Ascending aorta (tissue), 2 donors: ENCODE data around the gene IFNAR1. TPM values are rescaled to one million over a fixed set of nuclear protein-coding genes. Genes with fewer than 3 reads are reported as not detected.
A peak's percentile ranks its signal among the peaks of the same experiment; 100 is the strongest.

Source experiments
- DNase-seq, 2 donors: peaks; one replicate each; pipeline ENCODE4 v3.0.0-alpha.2; 2019; ENCODE audit warnings: low spot score in 2 of 2
- H3K27ac ChIP-seq, 2 donors: fragments of 200-600 bp; sonication (generic); one replicate each; pipeline ENCODE4 v1.5.1; 2016 to 2017; ENCODE audit warnings: mild to moderate bottlenecking in 1 of 2
- H3K27me3 ChIP-seq: fragments of 200-600 bp; sonication (generic); one replicate; pipeline ENCODE4 v1.5.1; 2017
- H3K36me3 ChIP-seq, 2 donors: fragments of 200-600 bp; sonication (generic); one replicate each; pipeline ENCODE4 v1.5.1; 2016
- H3K4me1 ChIP-seq, 2 donors: fragments of 200-600 bp; sonication (generic); one replicate each; pipeline ENCODE4 v1.5.1; 2016 to 2017; ENCODE audit warnings: mild to moderate bottlenecking in 1 of 2
- H3K4me3 ChIP-seq, 2 donors: fragments of 200-600 bp; sonication (generic); one replicate each; pipeline ENCODE4 v1.5.1; 2016 to 2017; ENCODE audit warnings: mild to moderate bottlenecking in 1 of 2
- H3K9me3 ChIP-seq, 2 donors: fragments of 200-600 bp; sonication (generic); one replicate each; pipeline ENCODE4 v1.5.1; 2016
- CTCF ChIP-seq, 3 experiments: fragments of 200-600 bp in 2 of 3; fragments of 450-650 bp in 1 of 3; sonication (generic) in 2 of 3; IDR thresholded peaks; one replicate each; pipeline ENCODE4 v1.5.1; 2016 to 2019; ENCODE audit warnings: antibody characterized with exemption in 3 of 3, mild to moderate bottlenecking in 1 of 3, moderate library complexity in 1 of 3
- intact Hi-C: fragments of 100-400 bp; cut with DNase I; formaldehyde crosslinking; loops from one replicate; pipeline ENCODE4 v1.15.1; 2023
- total RNA-seq: library from RNA; depleted of rRNA; stranded (reverse); fragments of >200 nt; gene quantifications from one replicate; pipeline ENCODE4 v1.1.0, GENCODE V29; 2016

IFNAR1 gene
- total RNA-seq, 1 donor from 2014 or later, result 25.9 TPM

- Histone ChIP-seq H3K36me3 (peaks cover 14 to 40% of the 10 kb centered on the region in 2 donors), H3K4me3 (no peak overlapping the region), H3K27me3 (no peaks in the 10 kb centered on the region), H3K4me1 (peaks cover 0 to 14% of the 10 kb centered on the region in 2 donors), H3K9me3 (no peaks in the 10 kb centered on the region), H3K27ac (peak overlapping the region; percentile 40 to 76)
- no peak for TF ChIP-seq CTCF (IDR thresholded peaks at IDR 0.05)
- intact Hi-C loops, result no loop called here
- DNase-seq, result no peak
Observed at GRCh38 chr21:33286076-33286475, 38.7 kb upstream of the IFNAR1 start.

GRCh38 chr21:33286600-33287456, 37.9 kb upstream of the IFNAR1 start:
- DNase-seq, result no peak
- Histone ChIP-seq H3K27ac (peak overlapping the region; percentile 40 to 76), H3K27me3 (no peaks in the 10 kb centered on the region), H3K4me3 (no peak overlapping the region), H3K36me3 (peaks cover 22 to 38% of the 10 kb centered on the region in 2 donors), H3K4me1 (peaks cover 0 to 14% of the 10 kb centered on the region in 2 donors), H3K9me3 (no peaks in the 10 kb centered on the region)
- intact Hi-C loops, result no loop called here
- no peak for TF ChIP-seq CTCF (IDR thresholded peaks at IDR 0.05)

GRCh38 chr21:33289199-33289819, 35.5 kb upstream of the IFNAR1 start:
- Histone ChIP-seq H3K4me1 (peaks cover 0 to 14% of the 10 kb centered on the region in 2 donors), H3K27ac (no peak overlapping the region), H3K36me3 (peaks cover 28 to 43% of the 10 kb centered on the region in 2 donors), H3K4me3 (no peak overlapping the region), H3K9me3 (no peaks in the 10 kb centered on the region), H3K27me3 (no peaks in the 10 kb centered on the region)
- intact Hi-C loops, result no loop called here
- peak in 1 of 2 donors; percentile 55 for DNase-seq
- no peak for TF ChIP-seq CTCF (IDR thresholded peaks at IDR 0.05)

- no peak overlapping the region for H3K27ac ChIP-seq
- intact Hi-C loops, result no loop called here
- H3K4me3 ChIP-seq, result no peak overlapping the region
- peak in 1 of 2 donors; percentile 60 for DNase-seq
- H3K27me3 ChIP-seq, result no peaks in the 10 kb centered on the region
- H3K9me3 ChIP-seq, result no peaks in the 10 kb centered on the region
- no peak for TF ChIP-seq CTCF (IDR thresholded peaks at IDR 0.05)
- peaks cover 30 to 46% of the 10 kb centered on the region in 2 donors for H3K36me3 ChIP-seq
- peaks cover 0 to 14% of the 10 kb centered on the region in 2 donors for H3K4me1 ChIP-seq
Observed at GRCh38 chr21:33290441-33290840, 34.3 kb upstream of the IFNAR1 start.

- TF ChIP-seq CTCF (IDR thresholded peaks at IDR 0.05), result no peak
- intact Hi-C loops, result no loop called here
- Histone ChIP-seq H3K27ac (no peak overlapping the region), H3K4me3 (no peak overlapping the region), H3K9me3 (no peaks in the 10 kb centered on the region), H3K4me1 (peaks cover 0 to 8% of the 10 kb centered on the region in 2 donors), H3K27me3 (no peaks in the 10 kb centered on the region), H3K36me3 (peaks cover 30 to 52% of the 10 kb centered on the region in 2 donors)
- peak in 1 of 2 donors; percentile 53 for DNase-seq
Observed at GRCh38 chr21:33291686-33292085, 33.1 kb upstream of the IFNAR1 start.
